Mesendoderm (in vitro differentiated cells): ENCODE data around the gene DBP.
A peak's percentile ranks its signal among the peaks of the same experiment; 100 is the strongest.
"Not testable (repeated sequence)": the region's sequence is repeated elsewhere in the genome, so short reads cannot be mapped to it uniquely, and the experiment has no call there.

ENCODE experiments used
- DNase-seq: peaks from one replicate; pipeline ENCODE4 v3.0.0; 2013
- H2AK5ac ChIP-seq: 2 replicates; pipeline ENCODE4 v1.6.1; 2013; ENCODE audit warnings: low read length, inconsistent platforms
- H2BK120ac ChIP-seq: 2 replicates; pipeline ENCODE4 v1.6.1; 2013; ENCODE audit warnings: low read depth, mild to moderate bottlenecking, low read length, moderate library complexity, mixed read lengths
- H2BK15ac ChIP-seq: replicated peaks from 2 replicates; pipeline ENCODE4 v1.6.1; 2013; ENCODE audit warnings: low read depth, mild to moderate bottlenecking, moderate library complexity
- H2BK5ac ChIP-seq: 2 replicates; pipeline ENCODE4 v1.6.1; 2013; ENCODE audit warnings: low read length, inconsistent platforms
- H3K18ac ChIP-seq: 2 replicates; pipeline ENCODE4 v1.6.1; 2013; ENCODE audit warnings: mild to moderate bottlenecking, low read length, mixed read lengths
- H3K23ac ChIP-seq: one replicate; pipeline ENCODE4 v1.6.1; 2013; ENCODE audit warnings: low read length
- H3K27ac ChIP-seq: 2 replicates; pipeline ENCODE4 v1.5.1; 2013; ENCODE audit warnings: low read depth, mild to moderate bottlenecking, inconsistent platforms, low read length, moderate library complexity
- H3K27me3 ChIP-seq: 2 replicates; pipeline ENCODE4 v1.6.1; 2013; ENCODE audit warnings: low read length, control low read depth, mild to moderate bottlenecking, inconsistent platforms; ENCODE audit not compliant: insufficient read depth, poor library complexity
- H3K36me3 ChIP-seq: 2 replicates; pipeline ENCODE4 v1.6.1; 2013; ENCODE audit warnings: low read length, inconsistent platforms; ENCODE audit not compliant: control insufficient read depth, insufficient read depth
- H3K4ac ChIP-seq: one replicate; pipeline ENCODE4 v1.6.1; 2013; ENCODE audit warnings: low read depth, mild to moderate bottlenecking, low read length, moderate library complexity
- H3K4me1 ChIP-seq: 2 replicates; pipeline ENCODE4 v1.6.1; 2013; ENCODE audit warnings: low read depth, low read length, inconsistent platforms; ENCODE audit not compliant: control insufficient read depth
- H3K4me2 ChIP-seq: 2 replicates; pipeline ENCODE4 v1.6.1; 2013; ENCODE audit warnings: low read length
- H3K4me3 ChIP-seq: 2 replicates; pipeline ENCODE4 v1.5.1; 2013; ENCODE audit warnings: mild to moderate bottlenecking, low read length
- H3K56ac ChIP-seq: one replicate; pipeline ENCODE4 v1.6.1; 2013; ENCODE audit warnings: low read length
- H3K79me1 ChIP-seq: 2 replicates; pipeline ENCODE4 v1.6.1; 2013; ENCODE audit warnings: low read length, inconsistent platforms
- H3K79me2 ChIP-seq: 2 replicates; pipeline ENCODE4 v1.6.1; 2013; ENCODE audit warnings: mild to moderate bottlenecking, low read length; ENCODE audit not compliant: control insufficient read depth, insufficient read depth
- H3K9ac ChIP-seq: 2 replicates; pipeline ENCODE4 v1.6.1; 2013; ENCODE audit warnings: low read length, inconsistent platforms
- H4K5ac ChIP-seq: one replicate; pipeline ENCODE4 v1.6.1; 2013; ENCODE audit warnings: low read length
- H4K8ac ChIP-seq: one replicate; pipeline ENCODE4 v1.6.1; 2013; ENCODE audit warnings: low read depth, mild to moderate bottlenecking, control low read depth, low read length, moderate library complexity
- WGBS: extraction: QIAGEN DNeasy Blood & Tissue Kit; methylation state at CpG from one replicate; pipeline ENCODE4 v1.1.7; 2013; ENCODE audit warnings: low lambda C conversion rate, missing lambda C conversion rate; ENCODE audit not compliant: insufficient coverage; ENCODE audit errors: extremely low coverage; 5-methylcytosine and 5-hydroxymethylcytosine counted together

DBP gene

DNA sequence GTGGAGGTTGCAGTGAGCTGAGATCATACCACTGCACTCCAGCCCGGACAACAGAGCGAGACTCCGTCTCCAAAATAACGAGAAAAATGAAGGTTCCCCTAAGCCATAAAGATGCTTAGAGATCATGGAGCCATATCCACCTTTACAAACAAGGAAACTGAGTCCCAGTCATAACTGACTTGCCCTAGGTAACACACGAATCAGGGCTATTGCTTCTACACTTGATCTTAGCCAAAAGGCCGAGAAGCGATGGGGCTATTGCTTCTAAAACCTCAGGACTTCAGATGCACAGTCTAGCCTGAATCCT is 3.2 kb downstream of the DBP start:
- Histone ChIP-seq H2BK5ac (no peak overlapping the region), H4K8ac (no peak overlapping the region), H2BK120ac (no peak overlapping the region), H3K9ac (peak overlapping the region; percentile 20), H4K5ac (no peak overlapping the region), H3K4me3 (no peak overlapping the region), H3K79me1 (no peaks in the 10 kb centered on the region), H3K79me2 (no peaks in the 10 kb centered on the region), H3K4ac (no peak overlapping the region), H3K23ac (no peak overlapping the region), H3K4me1 (peaks cover 13% of the 10 kb centered on the region), H2AK5ac (no peak overlapping the region), H3K27ac (no peak overlapping the region), H3K36me3 (no peaks in the 10 kb centered on the region), H3K4me2 (no peak overlapping the region), H3K18ac (no peak overlapping the region), H3K56ac (peak overlapping the region; percentile 19), H3K27me3 (peaks cover 9% of the 10 kb centered on the region), H2BK15ac (no peak overlapping the region)
- no CpG with 5 or more reads among the region's 7 CpGs for WGBS
- DNase-seq: no peak

DNA sequence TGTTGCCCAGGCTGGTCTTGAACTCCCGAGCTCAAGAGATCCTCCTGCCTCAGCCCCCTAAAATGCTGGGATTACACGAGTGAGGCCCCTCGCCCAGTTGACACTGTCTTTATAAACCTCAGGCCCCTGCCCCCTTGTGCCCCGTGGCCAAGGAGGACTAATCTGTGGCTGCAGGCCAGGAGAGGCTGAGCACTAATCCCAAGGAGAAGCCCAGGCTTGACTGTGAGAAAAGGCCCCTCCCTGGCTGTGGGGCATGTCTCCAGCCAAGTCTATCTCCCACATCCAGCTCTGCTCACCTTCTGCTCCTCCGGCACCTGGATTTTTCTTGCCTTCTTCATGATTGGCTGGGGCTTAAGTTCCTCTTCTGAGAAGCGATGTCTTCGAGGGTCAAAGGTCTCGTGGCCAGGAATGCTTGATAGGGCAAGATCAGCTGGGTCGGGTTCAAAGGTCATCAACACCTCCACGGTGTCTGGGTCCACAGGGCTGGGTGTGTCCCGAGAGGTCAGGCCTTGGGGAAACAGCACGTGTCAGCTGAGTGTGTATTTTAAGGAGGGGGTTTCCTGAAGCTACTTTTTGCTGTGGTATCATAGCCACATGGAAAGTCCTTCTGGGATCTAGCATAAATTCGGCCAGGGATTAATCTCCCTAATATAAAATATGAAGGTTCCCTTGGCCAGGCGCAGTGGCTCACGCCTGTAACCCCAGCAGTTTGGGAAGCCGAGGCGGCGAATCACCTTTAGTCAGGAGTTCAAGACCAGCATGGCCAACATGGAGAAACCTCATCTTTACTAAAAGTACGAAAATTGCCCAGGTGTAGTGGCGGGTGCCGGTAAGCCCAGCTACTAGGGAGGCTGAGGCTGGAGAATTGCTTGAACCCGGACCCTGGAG is 3.8 kb downstream of the DBP start:
- Histone ChIP-seq H2BK15ac (no peak overlapping the region), H2AK5ac (no peak overlapping the region), H2BK120ac (no peak overlapping the region), H3K56ac (no peak overlapping the region), H3K36me3 (no peaks in the 10 kb centered on the region), H2BK5ac (no peak overlapping the region), H3K4me1 (peaks cover 10% of the 10 kb centered on the region), H3K79me2 (no peaks in the 10 kb centered on the region), H3K4me3 (no peak overlapping the region), H3K4ac (no peak overlapping the region), H3K27me3 (peaks cover 9% of the 10 kb centered on the region), H3K27ac (no peak overlapping the region), H3K79me1 (no peaks in the 10 kb centered on the region), H3K9ac (no peak overlapping the region), H4K8ac (no peak overlapping the region), H3K4me2 (no peak overlapping the region), H4K5ac (no peak overlapping the region), H3K23ac (no peak overlapping the region), H3K18ac (no peak overlapping the region)
- WGBS: no CpG with 5 or more reads among the region's 22 CpGs
- DNase-seq: no peak

DNA sequence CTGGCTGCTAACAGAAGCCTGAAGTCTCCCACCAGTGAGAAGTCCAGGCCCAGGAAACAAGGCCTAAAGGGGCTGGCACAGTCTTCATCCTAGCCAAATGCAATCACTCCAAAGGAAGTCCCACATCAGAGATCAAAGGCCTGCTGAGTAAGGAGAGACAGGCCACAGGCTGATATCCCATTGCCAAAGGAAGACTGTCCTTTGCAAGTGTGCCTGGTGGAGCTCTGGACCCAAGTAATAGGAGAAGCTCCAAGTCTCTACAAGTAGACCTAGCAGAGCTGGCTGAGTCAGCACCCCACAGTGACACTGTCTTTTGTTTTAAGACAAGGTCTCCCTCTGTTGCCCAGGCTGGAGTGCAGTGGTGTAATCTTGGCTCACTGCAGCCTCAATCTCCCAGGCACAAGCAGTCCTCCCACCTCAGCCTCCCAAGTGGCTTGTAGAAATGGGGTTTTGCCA is 4.5 kb downstream of the DBP start:
- no peak overlapping the region for H3K27ac ChIP-seq
- H3K79me1 ChIP-seq: no peaks in the 10 kb centered on the region
- no peak overlapping the region for H2AK5ac ChIP-seq
- no peak for DNase-seq
- no peak overlapping the region for H4K8ac ChIP-seq
- no peak overlapping the region for H4K5ac ChIP-seq
- no peak overlapping the region for H2BK120ac ChIP-seq
- H2BK5ac ChIP-seq: no peak overlapping the region
- no peak overlapping the region for H3K4ac ChIP-seq
- H3K4me1 ChIP-seq: peaks cover 9% of the 10 kb centered on the region
- no peak overlapping the region for H3K4me3 ChIP-seq
- H3K4me2 ChIP-seq: no peak overlapping the region
- no peaks in the 10 kb centered on the region for H3K79me2 ChIP-seq
- H3K36me3 ChIP-seq: no peaks in the 10 kb centered on the region
- H3K23ac ChIP-seq: no peak overlapping the region
- H3K56ac ChIP-seq: no peak overlapping the region
- no peak overlapping the region for H3K18ac ChIP-seq
- H3K9ac ChIP-seq: no peak overlapping the region
- peaks cover 9% of the 10 kb centered on the region for H3K27me3 ChIP-seq
- H2BK15ac ChIP-seq: no peak overlapping the region

DNA sequence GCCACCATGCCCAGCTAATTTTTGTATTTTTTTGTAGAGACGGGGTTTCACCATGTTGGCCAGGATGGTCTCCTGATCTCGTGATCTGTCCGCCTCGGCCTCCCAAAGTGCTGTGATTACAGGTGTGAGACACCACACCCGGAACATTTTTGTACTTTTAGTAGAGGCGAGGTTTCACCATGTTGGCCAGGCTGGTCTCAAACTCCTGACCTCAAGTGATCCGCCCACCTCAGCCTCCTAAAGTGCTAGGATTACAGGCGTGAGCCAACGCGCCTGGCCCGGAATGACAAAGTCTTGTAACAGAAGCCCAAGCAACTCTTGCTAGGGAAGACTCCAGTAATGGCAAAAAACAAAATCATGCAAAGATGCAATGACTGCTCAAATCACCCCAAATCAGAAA is 4.9 kb downstream of the DBP start:
- not testable (repeated sequence) for H2BK15ac ChIP-seq, H3K4me1 ChIP-seq, H3K18ac ChIP-seq, H3K27ac ChIP-seq, H3K36me3 ChIP-seq, H3K56ac ChIP-seq, H3K27me3 ChIP-seq, H4K5ac ChIP-seq, H3K79me1 ChIP-seq, H2AK5ac ChIP-seq, H3K4ac ChIP-seq, H2BK120ac ChIP-seq, H3K79me2 ChIP-seq, DNase-seq, H3K9ac ChIP-seq, H3K23ac ChIP-seq, H2BK5ac ChIP-seq, H3K4me3 ChIP-seq, H4K8ac ChIP-seq, H3K4me2 ChIP-seq
- WGBS: no CpG with 5 or more reads among the region's 11 CpGs

DNA sequence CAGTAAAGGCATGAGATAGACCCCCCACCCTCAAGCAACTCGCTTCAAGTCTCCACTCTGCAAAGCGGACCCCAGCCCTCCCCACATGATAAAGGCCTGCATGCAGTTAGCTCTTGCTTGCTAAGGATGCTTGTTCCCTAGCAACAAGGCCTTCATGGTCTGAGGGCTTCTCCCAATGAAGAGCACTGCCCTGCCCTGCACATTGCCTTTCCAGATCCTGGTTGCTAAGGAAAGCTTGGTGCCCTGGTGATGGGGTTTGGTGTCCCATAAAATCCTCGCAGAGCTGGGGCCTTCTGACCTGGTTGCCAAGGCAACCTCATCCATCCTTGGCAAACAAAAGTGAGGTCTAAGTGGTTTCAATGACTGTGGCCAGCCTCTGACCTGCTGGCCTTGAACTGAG is 6.0 kb downstream of the DBP start:
- H3K4me1 ChIP-seq: peaks cover 12% of the 10 kb centered on the region

More for the DNA sequence above, 6.0 kb downstream of the DBP start:
- Histone ChIP-seq H3K79me1 (no peaks in the 10 kb centered on the region), H3K27ac (no peak overlapping the region), H3K27me3 (peaks cover 6% of the 10 kb centered on the region), H3K36me3 (no peaks in the 10 kb centered on the region), H2BK15ac (no peak overlapping the region), H3K9ac (peak overlapping the region; percentile 76), H3K4ac (no peak overlapping the region), H4K8ac (no peak overlapping the region), H3K79me2 (no peaks in the 10 kb centered on the region), H3K4me2 (peak overlapping the region; percentile 79), H4K5ac (no peak overlapping the region), H3K56ac (peak overlapping the region; percentile 89), H3K4me3 (no peak overlapping the region), H2AK5ac (no peak overlapping the region), H3K23ac (no peak overlapping the region), H2BK5ac (no peak overlapping the region), H2BK120ac (no peak overlapping the region), H3K18ac (no peak overlapping the region)
- no peak for DNase-seq
- no CpG with 5 or more reads among the region's 3 CpGs for WGBS
